GM18511 (cell line): ENCODE results near the gene CPB1.

Experiments
- ATAC-seq: cut with Tn5 transposase; IDR thresholded peaks from one replicate; pipeline ENCODE4 v1.9.1; 2021; ENCODE audit warnings: mild to moderate bottlenecking, moderate library complexity; ENCODE audit not compliant: unreplicated experiment

CPB1 gene

GRCh38 chr3:148828136-148828690 lies 602 bp downstream of the CPB1 start:
- no peak for ATAC-seq

GRCh38 chr3:148829926-148830325 lies 2.3 kb downstream of the CPB1 start:
- ATAC-seq, result no peak

DNA sequence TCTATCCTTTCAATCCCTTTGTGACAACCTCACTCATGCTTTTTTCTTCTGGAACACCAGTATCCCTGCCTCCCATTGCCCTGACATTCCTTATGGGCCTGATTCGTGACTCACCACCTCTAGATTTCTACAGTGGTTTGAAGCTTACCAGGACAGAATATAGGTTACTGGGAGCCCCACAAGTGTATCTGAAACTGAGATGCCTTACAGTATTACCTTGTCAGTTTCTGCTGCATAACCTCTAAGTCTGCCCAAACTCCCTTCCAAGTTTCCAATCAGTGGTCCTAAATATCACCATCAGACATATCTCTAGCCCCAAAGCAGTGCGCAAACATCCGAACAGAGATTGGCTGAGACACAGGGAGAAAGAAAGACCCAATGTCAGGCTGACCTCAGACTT lies 5.6 kb downstream of the CPB1 start:
- ATAC-seq, result no peak

DNA sequence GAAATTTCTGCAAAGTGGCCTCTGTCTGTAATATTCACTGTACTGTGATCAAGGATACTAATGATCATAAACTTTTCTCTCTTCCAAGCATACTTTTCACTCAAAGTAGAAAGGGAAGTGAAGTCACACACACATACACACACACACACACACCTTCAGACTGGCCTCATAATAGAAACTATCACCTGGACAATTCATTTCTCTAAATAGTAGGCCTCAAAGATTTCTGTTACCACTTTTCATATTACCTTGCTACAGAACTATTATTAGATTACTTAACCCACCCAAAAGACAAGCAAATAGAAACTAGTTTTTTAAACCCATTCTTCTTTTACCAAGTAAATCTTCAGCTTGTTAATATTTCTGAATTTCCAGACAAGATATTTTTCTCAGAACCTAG lies 12.2 kb downstream of the CPB1 start:
- ATAC-seq, result peak; percentile 78

- ATAC-seq, result no peak
Observed at GRCh38 chr3:148840451-148840850, 12.8 kb downstream of the CPB1 start.

DNA sequence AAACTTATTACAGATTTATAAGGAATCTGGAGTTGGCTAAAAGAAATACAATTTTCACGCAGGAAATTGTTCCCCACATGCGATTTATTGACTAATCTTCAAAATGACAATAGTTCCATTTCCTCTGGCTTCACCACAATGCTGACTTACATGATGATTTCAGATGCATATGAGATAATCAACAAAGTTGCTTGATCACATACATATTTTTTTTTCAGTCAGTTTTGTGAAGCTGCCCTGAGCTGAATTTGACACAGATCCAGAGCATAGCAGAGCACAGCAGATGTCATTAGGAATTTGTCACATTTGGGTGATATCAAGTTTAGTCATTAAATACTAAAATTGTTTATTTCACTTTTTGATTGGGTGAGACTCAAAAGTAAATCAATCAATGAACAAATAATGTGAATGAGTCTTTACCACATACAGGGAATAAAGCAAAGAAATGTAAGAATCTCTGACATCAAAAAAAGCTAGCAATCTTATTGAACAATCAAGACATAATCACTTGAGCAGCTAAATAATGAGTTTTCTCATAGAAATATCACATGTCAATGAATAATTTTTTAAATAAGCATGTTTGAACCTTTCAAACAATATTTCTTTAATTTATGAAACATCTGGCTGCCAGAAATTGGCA lies 18.3 kb downstream of the CPB1 start:
- no peak for ATAC-seq

GRCh38 chr3:148847351-148847750 lies 19.7 kb downstream of the CPB1 start:
- no peak for ATAC-seq

DNA sequence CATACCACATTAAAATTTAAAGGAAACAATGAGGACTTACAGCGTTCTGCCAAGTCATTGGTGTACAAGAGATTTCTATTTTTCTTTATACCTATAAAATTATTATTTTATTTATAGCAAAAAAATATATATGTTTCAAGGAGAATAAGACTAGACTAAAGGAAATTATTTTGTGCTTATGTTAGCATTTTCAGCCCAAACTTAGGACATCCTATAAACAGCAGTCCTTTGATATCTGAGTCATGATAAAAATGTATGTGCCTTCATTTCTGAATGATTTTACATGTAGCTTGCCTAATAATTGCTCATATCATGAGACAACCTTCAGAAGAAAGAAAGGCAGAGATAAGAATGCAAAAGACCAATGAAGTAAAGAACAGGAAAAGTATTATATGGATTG lies 20.8 kb downstream of the CPB1 start:
- ATAC-seq, result no peak

- ATAC-seq, result no peak
Observed at GRCh38 chr3:148852271-148852992, 24.8 kb downstream of the CPB1 start.

GRCh38 chr3:148853076-148853475 lies 25.5 kb downstream of the CPB1 start:
- no peak for ATAC-seq

- ATAC-seq, result no peak
Observed at GRCh38 chr3:148854061-148854460, 26.4 kb downstream of the CPB1 start.

- no peak for ATAC-seq
Observed at GRCh38 chr3:148856384-148856783, 28.8 kb downstream of the CPB1 start.

- no peak for ATAC-seq
Observed at GRCh38 chr3:148857316-148857715, 29.7 kb downstream of the CPB1 start.

DNA sequence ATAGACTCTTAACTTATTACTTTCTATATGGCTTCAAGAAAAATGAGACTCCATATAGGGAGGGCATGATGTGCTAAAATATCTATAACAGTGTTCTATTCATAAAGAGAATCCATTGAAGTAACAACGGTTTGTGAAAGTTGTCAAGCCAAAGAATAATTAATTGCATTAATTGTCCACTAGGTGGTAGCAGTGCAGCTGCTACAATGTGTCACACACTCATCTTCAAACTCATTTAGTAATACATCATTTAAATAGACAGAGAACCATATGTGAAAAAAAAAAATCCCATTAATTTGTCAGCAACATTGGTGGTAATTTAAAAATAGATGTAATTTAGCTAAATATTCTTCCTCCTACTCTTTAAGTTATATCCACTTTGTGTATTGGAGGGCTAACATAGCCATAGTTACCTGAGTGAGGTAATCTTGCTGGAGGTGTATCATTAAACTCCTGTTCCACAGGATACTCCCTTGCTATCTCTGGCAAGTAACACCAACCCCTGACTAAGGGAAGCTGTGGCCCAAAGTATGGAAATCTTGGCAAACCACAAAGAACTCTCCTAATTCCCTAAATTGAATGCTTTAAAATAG lies 33.8 kb downstream of the CPB1 start:
- peak; percentile 88 for ATAC-seq

GRCh38 chr3:148863297-148863696 lies 35.7 kb downstream of the CPB1 start:
- ATAC-seq, result no peak

DNA sequence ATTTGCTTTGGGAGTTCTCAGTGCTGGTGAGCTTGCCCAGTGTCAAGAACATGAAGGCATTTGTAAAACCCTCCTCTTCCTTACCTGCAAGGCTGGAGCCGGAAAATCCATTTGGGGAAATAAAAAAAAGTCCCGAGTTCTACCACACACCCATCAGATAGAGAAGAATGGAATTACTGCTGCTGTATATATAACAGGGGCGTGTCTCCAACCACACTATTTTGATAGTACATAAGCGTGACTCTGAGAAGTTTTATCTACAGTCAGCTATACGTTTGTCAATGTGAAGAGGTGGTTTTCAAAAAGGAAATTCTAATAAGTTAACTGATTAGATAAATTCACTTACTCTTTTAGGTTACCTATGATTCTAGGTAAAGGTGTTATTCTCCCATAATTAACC lies 36.2 kb downstream of the CPB1 start:
- no peak for ATAC-seq

GRCh38 chr3:148865049-148865448 lies 37.4 kb downstream of the CPB1 start, which contains the start of gene CPA3:
CPA3 (plus strand) TSS chr3:148865296; CDS start chr3:148865308, 12 bp downstream.
- ATAC-seq, result no peak

DNA sequence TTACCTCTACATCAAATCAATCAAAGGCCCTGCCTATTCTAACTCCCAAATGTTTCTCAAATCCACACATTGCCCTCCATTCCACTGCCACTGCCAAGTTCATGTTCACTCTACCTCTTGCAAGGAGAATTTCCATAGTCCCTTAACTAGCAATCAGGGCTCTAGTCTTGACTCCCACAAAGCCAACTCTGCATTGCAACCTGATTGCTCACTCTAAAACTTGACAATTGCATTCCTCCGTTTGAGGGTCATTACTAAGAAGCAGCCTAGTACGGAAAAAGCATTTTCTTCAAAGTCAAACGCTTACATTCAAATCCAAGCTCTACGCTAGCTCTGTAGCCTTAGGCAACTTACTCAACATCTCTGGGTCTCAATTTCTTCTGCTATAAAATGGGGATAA lies 38.6 kb downstream of the CPB1 start:
- no peak for ATAC-seq

DNA sequence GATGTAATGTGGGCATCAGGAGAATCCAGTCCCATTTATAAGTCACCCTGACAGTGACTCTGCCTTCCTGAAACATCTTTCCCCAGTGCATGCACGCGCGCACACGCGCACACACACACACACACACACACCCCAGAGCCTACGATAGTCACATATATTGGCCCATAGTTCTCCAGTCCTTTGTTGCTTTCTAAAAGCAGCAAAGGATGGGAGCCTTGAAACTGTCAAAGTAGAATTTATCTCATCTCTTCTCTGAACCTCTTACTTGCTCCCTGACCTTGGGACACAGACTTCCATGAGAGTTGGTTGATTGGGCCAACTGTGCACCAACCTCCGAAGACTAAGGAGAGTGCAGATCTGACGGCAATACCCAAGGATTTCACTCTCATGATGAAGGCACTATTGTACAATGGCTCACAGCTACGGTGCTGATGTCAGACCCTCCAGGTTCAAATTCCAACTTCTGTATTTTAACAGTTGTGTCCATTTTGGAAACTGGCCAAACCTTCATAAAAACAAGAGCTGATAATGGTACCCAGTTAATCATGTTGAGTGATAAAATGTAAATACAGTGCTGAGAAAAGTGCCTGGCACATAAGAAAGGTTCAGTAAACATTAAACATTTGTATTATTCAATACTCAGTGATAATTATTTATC lies 45.8 kb downstream of the CPB1 start:
- no peak for ATAC-seq

DNA sequence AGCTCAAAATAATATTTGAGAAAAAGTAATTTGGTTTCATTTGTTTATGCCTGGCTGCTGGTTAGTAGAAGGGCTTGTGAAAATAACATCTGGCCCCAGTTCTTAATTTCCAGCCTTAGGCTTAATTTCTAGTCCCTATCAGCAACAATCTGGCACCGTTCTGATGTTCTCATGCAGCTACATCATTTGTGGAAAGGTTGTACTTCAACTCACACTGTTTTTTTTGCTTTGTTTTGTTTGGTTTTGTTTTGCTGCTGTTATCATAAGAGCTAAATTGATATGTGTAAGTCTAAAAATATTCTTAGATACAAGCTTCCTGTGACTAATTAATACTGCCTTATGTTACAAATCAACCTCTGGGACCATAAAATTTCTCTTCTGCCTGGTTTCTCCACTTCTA lies 46.4 kb downstream of the CPB1 start:
- ATAC-seq, result no peak

DNA sequence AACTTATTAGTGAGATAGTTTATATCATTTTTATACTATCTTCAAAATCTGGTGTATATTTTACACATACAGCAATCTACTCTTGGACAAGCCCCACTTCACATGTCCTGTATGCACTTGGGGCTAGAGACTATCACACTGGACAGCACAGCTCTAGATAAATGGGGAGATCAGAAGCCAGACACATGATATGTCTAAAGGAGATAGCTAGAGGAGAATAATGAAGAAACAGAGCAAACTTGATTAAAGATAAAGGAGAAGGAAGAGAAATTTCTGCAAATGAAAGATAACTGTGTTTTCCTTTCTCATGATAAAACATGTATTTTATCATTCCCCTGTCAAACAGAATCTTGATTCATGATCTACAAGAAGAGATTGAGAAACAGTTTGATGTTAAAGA lies 50.5 kb downstream of the CPB1 start:
- no peak for ATAC-seq
